ENCODE measurements around the gene KRT40.

The KRT40 gene

DNA sequence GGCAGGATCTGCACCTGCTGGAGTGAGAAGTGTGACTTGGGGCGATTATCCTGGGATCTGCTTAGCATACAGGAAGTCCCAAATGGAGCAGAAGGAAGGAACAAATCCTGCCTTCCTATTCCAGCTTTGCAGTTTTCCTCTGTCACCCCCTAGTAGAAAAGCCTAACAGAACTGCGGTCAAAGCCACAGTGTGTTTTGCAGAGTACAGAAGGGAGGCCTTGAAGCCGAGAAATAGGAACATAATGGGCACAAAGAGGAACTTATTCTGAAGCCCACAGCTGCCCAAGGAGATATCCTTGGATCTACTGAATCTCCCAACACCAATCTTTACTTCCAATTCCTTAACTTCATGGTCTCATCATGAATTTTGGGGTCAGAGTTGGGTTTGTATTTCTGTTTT is 34.4 kb upstream of the KRT40 start:
- no peaks in the 10 kb centered on the region for H3K27me3 ChIP-seq (ENCODE audit: insufficient read depth, poor library complexity, severe bottlenecking)
- no peak overlapping the region for H3K4me3 ChIP-seq (replicated peaks; ENCODE audit: insufficient read depth, low read length)
- TF ChIP-seq, protein P1, sequence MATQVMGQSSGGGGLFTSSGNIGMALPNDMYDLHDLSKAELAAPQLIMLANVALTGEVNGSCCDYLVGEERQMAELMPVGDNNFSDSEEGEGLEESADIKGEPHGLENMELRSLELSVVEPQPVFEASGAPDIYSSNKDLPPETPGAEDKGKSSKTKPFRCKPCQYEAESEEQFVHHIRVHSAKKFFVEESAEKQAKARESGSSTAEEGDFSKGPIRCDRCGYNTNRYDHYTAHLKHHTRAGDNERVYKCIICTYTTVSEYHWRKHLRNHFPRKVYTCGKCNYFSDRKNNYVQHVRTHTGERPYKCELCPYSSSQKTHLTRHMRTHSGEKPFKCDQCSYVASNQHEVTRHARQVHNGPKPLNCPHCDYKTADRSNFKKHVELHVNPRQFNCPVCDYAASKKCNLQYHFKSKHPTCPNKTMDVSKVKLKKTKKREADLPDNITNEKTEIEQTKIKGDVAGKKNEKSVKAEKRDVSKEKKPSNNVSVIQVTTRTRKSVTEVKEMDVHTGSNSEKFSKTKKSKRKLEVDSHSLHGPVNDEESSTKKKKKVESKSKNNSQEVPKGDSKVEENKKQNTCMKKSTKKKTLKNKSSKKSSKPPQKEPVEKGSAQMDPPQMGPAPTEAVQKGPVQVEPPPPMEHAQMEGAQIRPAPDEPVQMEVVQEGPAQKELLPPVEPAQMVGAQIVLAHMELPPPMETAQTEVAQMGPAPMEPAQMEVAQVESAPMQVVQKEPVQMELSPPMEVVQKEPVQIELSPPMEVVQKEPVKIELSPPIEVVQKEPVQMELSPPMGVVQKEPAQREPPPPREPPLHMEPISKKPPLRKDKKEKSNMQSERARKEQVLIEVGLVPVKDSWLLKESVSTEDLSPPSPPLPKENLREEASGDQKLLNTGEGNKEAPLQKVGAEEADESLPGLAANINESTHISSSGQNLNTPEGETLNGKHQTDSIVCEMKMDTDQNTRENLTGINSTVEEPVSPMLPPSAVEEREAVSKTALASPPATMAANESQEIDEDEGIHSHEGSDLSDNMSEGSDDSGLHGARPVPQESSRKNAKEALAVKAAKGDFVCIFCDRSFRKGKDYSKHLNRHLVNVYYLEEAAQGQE (IDR thresholded peaks at IDR 0.05; ENCODE audit: insufficient replicate concordance, low read depth): no peak
- TF ChIP-seq POLR2AphosphoS5 (IDR thresholded peaks at IDR 0.05; ENCODE audit: low read depth) (no peak), CTCF (IDR thresholded peaks at IDR 0.05; ENCODE audit: insufficient read depth, low read length) (no peak), GABPA (IDR thresholded peaks at IDR 0.05; ENCODE audit: low read depth) (no peak), SPI1 (IDR thresholded peaks at IDR 0.05; ENCODE audit: borderline replicate concordance, low read depth) (no peak)
- no peak overlapping the region for H3K27ac ChIP-seq (replicated peaks)
- peak in 1 of 2 experiments; percentile 58 for DNase-seq (ENCODE audit: low read depth in 1 of 2, low spot score in 1 of 2)

- no peak for DNase-seq (ENCODE audit: low read depth in 1 of 2, low spot score in 1 of 2)
- TF ChIP-seq CTCF (IDR thresholded peaks at IDR 0.05; ENCODE audit: insufficient read depth, low read length): no peak
- TF ChIP-seq SPI1 (IDR thresholded peaks at IDR 0.05; ENCODE audit: borderline replicate concordance, low read depth): no peak
- TF ChIP-seq, protein P1 (IDR thresholded peaks at IDR 0.05; ENCODE audit: insufficient replicate concordance, low read depth): no peak
- TF ChIP-seq POLR2AphosphoS5 (IDR thresholded peaks at IDR 0.05; ENCODE audit: low read depth): no peak
- TF ChIP-seq GABPA (IDR thresholded peaks at IDR 0.05; ENCODE audit: low read depth): no peak
- Histone ChIP-seq H3K27me3 (ENCODE audit: insufficient read depth, poor library complexity, severe bottlenecking) (no peaks in the 10 kb centered on the region), H3K4me3 (replicated peaks; ENCODE audit: insufficient read depth, low read length) (no peak overlapping the region), H3K27ac (replicated peaks) (no peak overlapping the region)
These were observed 32.6 kb upstream of the KRT40 start for GRCh38 chr17:41016578-41017215.

DNA sequence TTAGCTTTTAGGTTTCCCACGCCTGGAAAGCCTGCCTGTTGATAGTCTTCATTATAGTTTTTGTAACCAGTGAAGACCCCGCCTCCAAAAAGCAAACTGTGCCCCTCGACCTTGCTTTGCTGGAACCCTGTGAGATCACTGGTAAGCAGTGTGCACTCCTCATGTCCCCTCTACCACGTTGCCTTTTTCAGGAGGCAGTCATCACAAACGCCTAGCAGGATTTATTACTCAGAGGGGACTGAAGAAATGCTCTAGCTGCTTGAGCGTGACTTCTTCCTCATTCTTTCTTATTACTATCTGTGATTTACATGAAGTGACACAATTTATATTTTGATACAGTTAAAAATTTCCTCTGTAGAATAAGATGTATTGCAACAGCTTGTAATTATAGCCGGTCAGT is 31.3 kb upstream of the KRT40 start:
- Histone ChIP-seq H3K27me3 (ENCODE audit: insufficient read depth, poor library complexity, severe bottlenecking) (no peaks in the 10 kb centered on the region), H3K4me3 (replicated peaks; ENCODE audit: insufficient read depth, low read length) (no peak overlapping the region), H3K27ac (replicated peaks) (no peak overlapping the region)
- TF ChIP-seq GABPA (IDR thresholded peaks at IDR 0.05; ENCODE audit: low read depth): no peak
- TF ChIP-seq CTCF (IDR thresholded peaks at IDR 0.05; ENCODE audit: insufficient read depth, low read length): no peak
- no peak for TF ChIP-seq SPI1 (IDR thresholded peaks at IDR 0.05; ENCODE audit: borderline replicate concordance, low read depth)
- TF ChIP-seq, protein P1 (IDR thresholded peaks at IDR 0.05; ENCODE audit: insufficient replicate concordance, low read depth): no peak
- TF ChIP-seq POLR2AphosphoS5 (IDR thresholded peaks at IDR 0.05; ENCODE audit: low read depth): no peak
- DNase-seq (ENCODE audit: low read depth in 1 of 2, low spot score in 1 of 2): no peak

Data from HL-60 (cell line).